C4-2B (cell line): ENCODE measurements around the gene CRYGS.
A peak's percentile ranks its signal among the peaks of the same experiment; 100 is the strongest.

Experiments used
- H3K27ac ChIP-seq: fragments of 450-650 bp; 2 replicates; pipeline ENCODE4 v1.5.1; 2017
- CTCF ChIP-seq: fragments of 450-650 bp; conservative IDR thresholded peaks from 2 replicates; pipeline ENCODE4 v1.5.1; 2017; ENCODE audit warnings: mild to moderate bottlenecking
- ZFX ChIP-seq: fragments of 450-650 bp; IDR thresholded peaks from 2 replicates; pipeline ENCODE4 v1.6.1; 2017

CRYGS gene

DNA sequence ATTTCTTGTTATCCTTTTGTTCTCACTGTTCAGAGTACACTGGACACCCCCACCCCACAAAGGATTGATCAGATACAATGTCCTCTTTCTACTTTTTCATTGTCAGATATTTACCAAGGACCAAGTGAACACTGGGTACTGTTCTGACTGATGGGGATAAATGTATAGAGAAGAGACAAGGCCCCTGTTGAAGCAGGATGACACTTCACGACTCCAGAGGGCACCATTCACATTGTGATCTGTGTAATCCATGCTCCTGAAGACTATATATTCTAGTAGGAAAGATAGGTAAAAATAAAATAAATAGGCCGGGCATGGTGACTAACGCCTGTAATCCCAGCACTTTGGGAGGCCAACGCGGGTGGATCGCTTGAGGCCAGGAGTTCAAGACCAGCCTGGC is 7.2 kb upstream of the CRYGS start:
- TF ChIP-seq CTCF (no peak), ZFX (no peak)
- no peak overlapping the region for H3K27ac ChIP-seq

DNA sequence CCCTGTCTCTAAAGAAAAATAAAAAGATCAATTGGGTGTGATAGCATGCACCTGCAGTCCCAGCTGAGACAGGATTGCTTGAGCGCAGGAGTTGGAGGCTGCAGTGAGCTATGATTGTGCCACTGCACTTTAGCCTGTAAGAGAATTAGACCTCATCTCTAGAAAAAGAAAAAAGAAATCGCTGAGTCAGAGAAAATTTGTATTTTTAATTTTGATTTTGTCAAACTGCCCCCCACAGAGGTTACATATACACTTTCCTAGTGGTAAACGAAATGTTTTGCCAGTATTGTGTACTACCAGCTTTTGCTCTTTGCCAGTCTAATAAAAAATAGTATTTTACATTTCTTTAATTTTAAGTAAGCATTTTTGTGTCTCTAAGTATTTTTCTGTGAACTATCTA is 5.3 kb upstream of the CRYGS start:
- TF ChIP-seq ZFX = no peak
- TF ChIP-seq CTCF = no peak
- H3K27ac ChIP-seq = no peak overlapping the region

DNA sequence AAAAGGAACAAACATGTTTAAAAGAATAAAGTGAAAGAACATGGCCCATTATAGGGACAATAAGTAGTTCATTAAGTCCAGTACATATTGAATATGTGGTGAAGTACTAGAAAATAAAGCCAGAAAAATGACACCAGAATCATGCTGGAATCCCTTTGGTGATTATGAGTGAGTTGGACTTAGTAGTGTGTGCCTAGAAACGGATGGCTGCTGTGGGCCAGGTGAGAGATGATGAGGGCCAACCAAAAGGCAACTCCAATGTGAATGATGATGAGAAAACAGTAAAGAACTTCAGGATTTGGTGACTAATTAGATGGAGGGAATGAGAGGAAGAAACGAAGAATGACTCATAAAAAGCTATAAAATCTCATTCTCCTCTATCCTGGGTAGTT is 3.3 kb downstream of the CRYGS start:
- H3K27ac ChIP-seq = no peak overlapping the region
- TF ChIP-seq ZFX (no peak), CTCF (peak; percentile 71)

DNA sequence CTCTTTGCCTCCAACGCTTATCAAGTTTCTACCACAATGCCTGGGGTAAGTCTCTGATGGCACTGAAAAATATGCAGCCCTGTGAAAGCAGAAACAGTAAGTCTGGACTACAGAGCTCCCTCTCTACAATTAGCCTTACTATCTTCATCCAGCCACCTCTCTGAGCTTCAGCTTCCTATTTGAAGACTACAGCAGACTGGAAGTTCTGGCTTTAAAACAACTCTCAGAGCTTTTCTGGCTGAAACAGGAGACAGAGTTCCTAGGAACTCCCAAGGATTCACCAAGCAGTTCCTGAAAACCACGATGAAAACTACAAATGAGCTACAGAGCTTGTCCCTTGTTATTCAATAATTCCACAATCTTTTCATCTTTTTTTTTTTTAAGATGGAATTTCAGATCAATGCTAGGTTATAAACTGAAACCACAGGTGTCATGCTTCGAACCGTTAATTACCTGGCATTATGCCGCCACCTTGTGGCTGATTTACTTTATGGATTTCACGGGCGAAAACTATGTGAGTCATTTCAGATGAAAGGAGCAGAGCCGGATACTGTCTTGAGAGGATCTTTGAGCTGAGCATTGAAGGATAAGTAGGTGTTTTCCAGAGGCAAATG is 3.9 kb downstream of the CRYGS start:
- no peak overlapping the region for H3K27ac ChIP-seq
- TF ChIP-seq CTCF (peak; percentile 90), ZFX (no peak)

GRCh38 chr3:186538779-186539178 is 5.4 kb downstream of the CRYGS start:
- H3K27ac ChIP-seq = no peak overlapping the region

GRCh38 chr3:186536883-186537844 is 7.0 kb downstream of the CRYGS start:
- 0 out of 2 replicates have a peak, but pooled peaks have one; percentile 7 for TF ChIP-seq CTCF
- TF ChIP-seq ZFX = no peak
- H3K27ac ChIP-seq = peak overlapping the region; percentile 19; the same call in 1 of the 2 replicates

More at GRCh38 chr3:186538779-186539178, 5.4 kb downstream of the CRYGS start:
- no peak for TF ChIP-seq ZFX
- TF ChIP-seq CTCF = no peak

- TF ChIP-seq ZFX (no peak), CTCF (no peak)
- H3K27ac ChIP-seq = no peak overlapping the region
Observed at GRCh38 chr3:186534113-186534669, 10.0 kb downstream of the CRYGS start.
